ENCODE results near the gene ABCC1.
"Not testable (repeated sequence)": the region's sequence is repeated elsewhere in the genome, so short reads cannot be mapped to it uniquely, and the experiment has no call there.

Gene ABCC1

DNA sequence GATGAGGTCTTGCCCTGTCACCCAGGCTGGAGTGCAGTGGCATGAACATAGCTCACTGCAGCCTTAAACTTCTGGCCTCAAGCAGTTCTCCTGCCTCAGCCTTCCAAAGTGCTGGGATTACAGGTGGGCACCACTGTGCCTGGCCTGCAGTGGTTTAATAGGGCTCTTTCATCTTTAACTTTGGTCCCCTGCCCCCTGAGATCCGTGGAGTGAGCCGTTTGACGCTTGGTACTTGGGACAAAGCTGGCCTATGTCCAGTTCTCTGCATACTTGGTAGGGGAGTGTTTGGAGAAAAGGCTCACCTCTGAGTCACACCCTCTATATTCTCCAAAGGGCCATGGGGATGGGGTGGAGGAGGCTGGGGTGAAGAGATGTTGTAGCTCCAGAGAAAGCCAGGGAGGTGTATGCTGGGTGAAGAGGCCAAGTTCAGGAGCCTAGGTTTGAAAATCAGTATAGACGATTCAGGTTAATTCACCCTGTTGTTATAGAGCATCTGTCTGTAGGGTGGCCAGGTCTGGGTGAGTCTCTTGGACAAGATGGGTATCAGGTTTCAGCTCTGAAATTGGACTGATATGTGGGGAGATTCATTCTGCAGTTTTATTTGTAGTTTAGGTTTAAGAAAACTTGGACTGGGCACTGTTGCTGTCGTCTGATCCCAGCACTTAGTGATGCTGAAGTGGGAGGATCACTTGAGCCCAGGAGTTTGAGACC, 17.6 kb downstream of the ABCC1 start:
- no peak for DNase-seq (ENCODE audit: low read depth in 3 of 3)

DNA sequence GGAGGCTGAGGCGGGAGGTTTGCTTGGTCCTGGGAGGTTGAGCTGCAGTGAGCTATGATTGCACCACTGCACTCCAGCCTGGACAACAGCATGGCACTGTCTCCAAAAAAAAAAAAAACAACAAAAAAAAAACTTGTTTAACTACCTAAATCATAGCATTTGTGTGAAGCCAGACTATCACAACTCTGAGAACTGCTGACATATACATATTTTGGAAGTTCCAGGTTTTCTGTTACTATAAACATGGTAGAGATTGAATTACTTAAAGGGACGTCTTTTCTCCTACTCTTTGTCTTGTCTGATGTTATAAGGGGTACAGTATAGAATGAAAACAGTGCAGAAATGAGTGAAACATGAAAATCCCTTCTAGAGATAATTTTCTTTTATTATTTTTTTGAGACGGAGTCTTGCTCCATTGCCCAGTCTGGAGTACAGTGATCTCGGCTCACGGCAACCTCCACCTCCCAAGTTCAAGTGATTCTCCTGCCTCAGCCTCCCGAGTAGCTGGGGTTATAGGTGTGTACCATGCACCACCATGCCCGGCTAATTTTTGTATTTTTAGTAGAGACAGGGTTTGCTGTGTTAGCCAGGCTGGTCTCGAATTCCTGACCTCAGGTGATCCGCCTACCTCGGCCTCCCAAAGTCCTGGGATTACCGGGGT, 18.4 kb downstream of the ABCC1 start:
- no peak for DNase-seq (ENCODE audit: low read depth in 3 of 3)

DNA sequence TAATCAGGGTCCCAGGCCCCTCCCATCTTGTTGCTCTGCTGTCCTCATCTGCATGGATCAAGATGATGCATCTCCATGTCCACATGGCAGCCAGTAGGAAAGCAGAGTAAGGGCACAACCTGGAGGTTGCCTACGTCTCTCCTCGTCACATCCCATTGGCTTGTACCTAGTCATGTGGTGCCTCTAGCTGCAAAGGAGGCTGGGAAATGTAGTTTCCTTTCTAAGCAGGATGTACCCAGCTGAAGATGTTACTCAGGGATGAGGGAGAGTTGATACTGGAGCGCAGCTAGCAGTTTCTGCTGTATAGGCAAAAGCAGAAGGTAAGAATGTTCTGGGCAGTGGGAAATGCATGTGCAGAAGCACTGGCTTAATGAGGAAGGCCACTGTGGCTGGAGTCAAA, 20.8 kb downstream of the ABCC1 start:
- no peak for DNase-seq (ENCODE audit: low read depth in 3 of 3)

DNA sequence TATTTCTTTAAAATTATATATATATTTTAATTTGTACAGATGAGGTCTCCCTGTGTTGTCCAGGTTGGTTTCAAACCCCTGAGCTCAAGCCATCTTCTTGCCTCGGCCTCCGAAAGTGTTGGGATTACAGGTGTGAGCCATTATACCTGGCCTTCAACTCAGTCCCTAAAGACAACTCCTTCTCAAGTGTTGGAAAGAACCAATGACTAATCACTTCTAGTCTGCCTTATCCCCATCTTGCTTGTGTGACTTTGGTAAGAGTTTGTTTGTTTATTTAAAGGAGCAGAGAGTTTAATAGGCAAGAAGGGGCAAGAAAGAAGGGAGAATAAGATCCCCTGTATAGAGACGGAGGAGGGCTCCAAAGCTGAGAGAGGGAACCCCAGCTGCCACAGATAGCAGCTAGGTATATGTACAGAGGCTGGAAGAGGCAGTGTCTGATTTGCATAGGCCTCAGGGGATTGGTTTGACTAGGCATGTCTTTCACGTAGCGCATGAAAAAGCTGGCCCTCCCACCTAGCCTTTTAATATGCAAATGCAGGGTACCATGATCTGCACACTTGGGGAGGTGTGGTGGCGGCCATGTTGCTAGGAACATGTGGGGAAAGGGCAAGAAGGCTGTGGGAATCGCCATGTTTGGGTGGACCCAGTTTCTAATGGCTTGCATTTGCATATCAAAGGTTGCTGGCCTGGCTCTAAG, 21.5 kb downstream of the ABCC1 start:
- no peak for DNase-seq (ENCODE audit: low read depth in 3 of 3)

DNA sequence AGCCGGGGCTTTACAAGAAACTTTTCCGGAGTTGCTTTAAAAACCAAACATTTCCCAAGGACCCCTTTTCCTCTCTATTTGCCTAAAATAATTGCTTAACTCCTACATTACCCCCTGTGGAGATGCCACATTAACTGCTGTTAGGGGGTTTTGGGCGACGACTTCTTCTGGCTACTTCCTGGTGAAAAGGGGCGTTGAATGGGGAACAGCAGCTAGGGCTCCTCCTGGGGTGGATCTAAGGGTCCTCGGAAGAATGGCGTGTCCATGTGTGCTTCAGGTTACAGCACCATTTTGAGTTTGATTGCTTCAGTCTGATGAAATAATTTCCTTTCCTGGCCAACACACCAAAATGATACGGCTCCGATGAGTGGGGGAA, 22.0 kb downstream of the ABCC1 start:
- no peak for DNase-seq (ENCODE audit: low read depth in 3 of 3)

DNA sequence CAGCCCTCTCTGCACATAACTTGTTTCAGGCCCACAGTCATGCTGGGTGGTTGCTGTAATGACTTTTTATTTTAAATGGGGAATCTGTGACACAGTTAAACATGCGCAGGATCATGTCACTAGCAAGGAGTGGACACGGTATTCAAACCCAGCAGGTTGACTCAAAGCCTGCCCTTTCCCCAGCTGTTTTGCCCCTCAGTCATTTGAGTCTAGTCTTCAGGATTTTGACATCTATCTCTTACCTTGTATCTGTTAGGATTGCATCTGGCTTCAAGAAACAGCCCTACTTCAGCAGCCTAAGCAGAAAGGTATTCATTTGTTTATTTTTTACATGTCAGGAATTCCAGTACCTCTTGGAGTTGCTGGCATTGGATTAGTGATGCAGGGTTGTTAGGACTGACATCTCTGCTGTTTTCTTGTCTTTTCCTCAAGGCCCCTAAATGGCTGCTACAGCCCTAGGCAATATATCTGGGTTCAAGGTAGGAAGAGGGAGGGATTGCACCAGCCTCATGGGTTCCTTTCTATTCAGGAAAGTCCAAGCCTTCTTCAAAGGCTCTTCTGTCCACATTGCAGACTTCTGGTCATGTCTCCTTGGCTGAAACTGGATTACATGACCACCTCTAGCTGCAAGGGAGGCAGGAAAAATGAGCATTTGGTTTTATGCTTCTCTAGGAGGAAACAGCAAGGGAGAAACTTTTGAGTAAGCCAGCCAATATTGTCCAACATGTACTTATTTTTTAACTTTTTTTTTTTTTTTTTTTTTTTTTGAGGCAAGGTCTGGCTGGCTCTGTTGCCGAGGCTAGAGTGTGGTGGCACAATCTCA, 22.8 kb downstream of the ABCC1 start:
- no peak for DNase-seq (ENCODE audit: low read depth in 3 of 3)

DNA sequence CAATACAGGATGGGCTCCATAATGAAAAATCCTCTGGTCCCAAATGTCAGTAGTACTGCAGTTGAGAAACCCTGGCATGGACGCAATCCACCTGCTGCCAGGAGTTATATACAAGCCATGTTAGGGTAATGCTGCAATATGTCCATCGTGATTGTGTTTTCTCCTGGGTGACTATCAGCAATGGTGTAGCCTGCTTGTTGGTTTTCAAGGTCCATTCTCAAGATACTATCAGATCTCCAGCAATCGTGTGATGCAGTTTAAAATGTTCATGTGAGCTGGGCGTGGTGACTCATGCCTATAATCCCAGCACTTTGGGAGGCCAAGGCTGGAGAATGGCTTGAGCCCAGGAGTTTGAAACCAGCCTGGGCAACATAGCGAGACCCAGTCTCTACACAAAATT, 24.0 kb downstream of the ABCC1 start:
- DNase-seq (ENCODE audit: low read depth in 3 of 3), result no peak

DNA sequence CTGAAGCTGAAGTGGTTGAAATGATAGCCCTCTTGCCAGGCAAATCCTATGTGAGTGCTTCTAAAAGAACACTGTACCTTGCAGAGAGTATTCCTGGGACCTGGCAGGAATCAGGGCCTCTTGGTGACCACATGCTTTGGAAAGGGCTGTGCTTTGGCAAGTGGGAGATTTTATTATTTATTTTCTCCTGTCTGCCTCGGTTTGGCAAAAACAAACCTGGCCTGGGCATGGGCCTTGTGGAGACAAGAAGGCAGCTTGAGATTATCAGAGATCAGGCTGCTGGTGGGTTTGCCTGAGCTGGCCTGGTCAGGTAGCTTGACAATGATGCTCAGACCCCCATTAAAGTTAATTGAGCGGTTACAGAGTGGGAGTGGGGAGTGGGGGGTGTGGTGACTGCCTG, 24.6 kb downstream of the ABCC1 start:
- DNase-seq (ENCODE audit: low read depth in 3 of 3), result no peak

DNA sequence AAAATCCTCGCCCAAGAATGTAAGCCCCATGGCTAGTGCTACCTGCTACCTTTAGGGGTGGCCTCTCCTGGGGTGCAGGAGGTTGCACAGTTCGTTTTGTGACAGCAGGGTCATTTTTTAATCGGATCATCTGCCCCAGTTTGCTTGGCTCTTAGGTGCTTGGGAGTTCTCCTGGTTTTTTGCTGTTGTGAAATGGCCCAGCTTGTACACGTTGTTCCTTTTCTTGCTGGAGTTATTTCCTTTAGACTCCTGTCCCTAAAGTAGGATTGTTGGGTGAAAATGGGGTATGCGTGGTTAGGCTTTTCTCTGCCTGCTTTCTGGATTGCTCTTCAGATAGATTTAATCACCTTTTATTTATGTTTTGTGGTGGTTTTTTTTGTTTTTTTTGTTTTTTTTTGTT, 25.8 kb downstream of the ABCC1 start:
- DNase-seq (ENCODE audit: low read depth in 3 of 3), result no peak

DNA sequence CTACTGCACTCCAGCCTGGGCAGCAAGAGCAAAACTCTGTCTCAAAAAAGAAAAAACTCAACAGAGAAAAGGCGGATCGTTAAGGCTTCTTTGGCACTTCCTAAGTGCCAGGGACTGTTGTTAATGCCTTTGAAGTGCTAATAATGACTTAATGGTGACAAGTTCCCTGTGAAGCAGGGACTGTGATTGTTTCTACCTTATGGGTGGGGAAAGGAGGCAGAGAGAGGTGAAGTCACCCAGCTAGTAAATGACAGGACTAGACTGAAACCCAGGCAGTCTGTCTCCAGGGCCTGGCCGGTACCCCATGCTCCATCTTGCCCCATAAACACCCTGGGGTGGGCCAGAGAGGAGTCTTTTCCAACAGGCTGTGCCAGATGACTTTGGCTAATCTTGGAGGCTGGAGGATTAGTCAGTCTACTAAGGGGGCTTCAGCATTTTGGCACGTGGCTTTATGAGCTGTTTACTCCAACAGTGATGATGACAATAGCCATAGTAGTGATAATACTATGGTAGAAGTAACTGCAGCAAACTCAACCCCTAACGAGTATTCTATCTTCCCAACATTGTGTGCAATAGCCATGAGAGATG, 26.9 kb downstream of the ABCC1 start:
- no peak for DNase-seq (ENCODE audit: low read depth in 3 of 3)

DNA sequence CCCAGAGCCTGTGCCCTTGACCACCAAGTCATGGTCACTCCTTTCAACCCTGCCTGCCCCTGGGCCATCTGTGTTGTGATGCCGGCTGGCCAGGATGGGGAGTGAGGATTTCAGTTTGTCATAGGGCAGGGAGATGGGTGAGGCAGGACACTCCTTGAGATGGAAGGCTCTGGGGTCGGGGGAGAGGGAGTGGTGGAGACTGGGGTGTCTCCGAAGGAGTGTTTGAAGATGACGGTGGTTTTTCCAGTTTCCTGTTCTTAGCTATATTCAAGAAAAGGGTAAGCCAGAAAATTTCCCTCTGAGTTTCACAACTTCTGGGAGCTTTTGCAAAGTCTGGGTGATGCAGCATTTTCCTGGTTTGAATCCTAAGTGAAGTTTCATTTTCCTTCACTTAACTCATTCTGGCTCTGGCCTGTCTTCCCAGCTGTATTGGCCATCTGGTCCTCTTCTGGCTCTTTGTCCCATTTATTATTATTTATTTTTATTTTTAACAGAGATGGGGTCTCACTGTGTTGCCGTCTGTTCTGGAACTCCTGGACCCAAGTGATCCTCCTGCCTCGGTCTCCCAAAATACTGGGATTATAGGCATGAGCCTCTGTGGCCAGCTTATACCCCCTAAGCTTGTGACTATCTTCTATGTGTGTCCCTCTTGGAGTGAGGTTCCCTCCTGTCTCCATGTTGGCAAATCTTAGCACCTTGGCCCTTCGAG, 27.7 kb downstream of the ABCC1 start:
- no peak for DNase-seq (ENCODE audit: low read depth in 3 of 3)

DNA sequence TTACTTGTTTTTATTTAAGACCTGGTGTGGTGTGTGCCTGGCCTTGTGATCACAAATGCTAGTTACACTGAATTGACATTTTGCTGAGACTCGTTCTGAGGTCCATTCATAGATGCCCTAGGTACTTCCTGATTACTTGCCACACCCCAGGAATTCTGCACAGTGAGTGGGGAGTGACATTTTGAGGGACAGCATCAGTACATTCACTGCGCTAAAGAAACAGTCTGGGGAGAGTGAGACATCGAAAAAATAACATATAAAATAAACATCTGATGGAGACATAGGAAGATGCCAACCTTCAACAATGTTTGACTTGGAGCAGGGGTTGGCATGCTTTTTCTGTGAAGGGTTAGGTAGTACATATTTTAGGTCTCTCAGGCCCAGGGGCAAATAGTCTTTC, 30.4 kb downstream of the ABCC1 start:
- DNase-seq (ENCODE audit: low read depth in 3 of 3), result no peak

DNA sequence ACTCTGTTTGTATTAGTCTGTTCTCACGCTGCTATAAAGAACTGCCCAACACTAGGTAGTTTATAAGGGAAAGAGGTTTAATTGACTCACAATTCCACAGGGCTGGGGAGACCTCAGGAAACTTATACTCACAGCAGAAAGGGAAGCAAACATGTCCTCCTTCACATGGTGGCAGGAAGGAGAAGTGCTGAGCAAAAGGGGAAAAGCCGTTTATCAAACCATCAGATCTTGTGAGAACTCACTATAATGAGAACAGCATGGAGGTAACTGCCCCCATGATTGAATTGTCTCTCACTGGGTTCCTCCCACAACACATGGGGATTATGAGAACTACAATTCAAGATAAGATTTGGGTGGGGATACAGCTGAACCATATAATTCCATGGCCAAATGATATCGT, 30.9 kb downstream of the ABCC1 start:
- no peak for DNase-seq (ENCODE audit: low read depth in 3 of 3)

DNA sequence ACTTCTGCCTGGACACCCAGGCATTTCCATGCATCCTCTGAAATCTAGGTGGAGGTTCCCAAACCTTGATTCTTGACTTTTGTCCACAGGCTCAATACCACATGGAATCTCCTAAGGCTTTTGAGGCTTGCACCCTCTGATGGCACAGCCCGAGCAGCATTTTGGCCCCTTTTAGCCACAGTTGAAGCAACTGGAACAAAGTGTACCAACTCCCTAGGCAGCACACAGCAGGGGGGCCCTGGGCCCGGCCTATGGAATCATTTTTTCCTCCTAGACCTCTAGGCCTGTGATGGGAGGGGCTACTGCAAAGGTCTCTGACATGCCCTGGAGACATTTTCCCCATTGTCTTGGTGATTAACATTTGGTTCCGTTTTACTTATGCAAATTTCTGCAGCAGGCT, 32.0 kb downstream of the ABCC1 start:
- DNase-seq (ENCODE audit: low read depth in 3 of 3), result no peak

DNA sequence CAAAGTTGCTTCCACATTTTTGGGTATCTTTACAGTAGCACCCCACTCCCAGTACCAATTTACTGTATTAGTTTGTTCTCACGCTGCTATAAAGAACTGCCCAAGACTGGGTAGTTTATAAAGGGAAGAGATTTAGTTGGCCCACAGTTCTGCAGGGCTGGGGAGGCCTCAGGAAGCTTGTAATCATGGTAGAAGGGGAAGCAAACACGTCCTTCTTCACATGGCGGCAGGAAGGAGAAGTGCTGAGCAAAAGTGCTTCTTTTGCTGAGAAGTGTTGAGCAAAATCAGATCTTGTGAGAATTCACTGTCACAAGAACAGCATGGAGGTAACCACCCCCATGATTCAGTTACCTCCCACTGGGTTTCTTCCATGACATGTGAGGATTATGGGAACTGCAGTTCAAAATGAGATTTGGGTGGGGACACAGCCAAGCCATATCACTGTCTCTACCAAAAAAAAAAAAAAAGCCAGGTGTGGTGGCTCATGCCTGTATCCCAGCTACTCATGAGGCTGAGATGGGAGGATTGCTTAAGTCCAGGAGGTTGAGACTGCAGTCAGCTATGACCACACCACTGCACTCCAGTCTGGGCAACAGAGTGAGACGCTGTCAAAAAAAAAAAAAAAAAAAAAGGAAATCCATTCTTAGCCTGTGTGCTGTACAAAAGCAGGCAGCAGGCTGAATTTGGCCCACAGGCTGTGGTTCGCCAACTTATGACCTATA, 32.9 kb downstream of the ABCC1 start:
- DNase-seq (ENCODE audit: low read depth in 3 of 3), result not testable (repeated sequence)

DNA sequence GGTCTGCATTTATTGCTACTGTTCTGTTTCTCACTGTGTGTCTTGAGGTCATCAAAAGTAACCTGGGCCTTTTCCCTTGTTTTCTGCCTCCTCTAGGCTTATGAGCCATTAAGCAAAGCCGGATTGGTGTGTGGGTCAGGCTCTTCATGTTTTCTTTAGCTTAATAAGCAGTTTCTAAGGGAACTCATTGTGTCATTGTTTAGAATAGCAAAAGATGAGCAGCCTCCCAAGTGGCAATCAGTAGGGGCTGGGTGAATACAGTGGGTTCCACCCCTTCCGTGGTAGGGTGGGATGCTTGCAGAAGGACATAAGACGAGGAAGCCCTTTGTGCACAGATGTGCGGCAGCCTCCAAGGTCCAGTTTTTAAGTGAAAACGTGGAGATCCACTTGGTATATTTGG, 34.5 kb downstream of the ABCC1 start:
- no peak for DNase-seq (ENCODE audit: low read depth in 3 of 3)

DNA sequence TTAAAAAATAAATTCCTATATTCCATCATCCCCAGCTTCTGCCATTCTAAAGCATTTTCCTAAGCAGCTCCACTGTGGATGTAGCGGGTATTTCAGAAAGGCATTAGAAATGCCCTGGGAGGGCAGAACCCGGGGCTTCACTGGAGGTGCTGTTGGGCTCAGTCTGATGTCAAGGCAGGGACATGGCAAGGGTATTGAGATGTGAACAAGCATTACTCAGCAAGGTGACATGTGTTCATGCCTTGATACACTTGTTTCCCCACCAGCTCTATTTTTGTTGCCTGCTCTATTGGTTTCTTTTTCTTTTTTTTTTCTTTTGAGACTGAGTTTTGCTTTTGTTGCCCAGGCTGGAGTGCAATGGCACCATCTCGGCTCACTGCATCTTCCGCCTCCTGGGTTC, 35.7 kb downstream of the ABCC1 start:
- DNase-seq (ENCODE audit: low read depth in 3 of 3), result no peak

DNA sequence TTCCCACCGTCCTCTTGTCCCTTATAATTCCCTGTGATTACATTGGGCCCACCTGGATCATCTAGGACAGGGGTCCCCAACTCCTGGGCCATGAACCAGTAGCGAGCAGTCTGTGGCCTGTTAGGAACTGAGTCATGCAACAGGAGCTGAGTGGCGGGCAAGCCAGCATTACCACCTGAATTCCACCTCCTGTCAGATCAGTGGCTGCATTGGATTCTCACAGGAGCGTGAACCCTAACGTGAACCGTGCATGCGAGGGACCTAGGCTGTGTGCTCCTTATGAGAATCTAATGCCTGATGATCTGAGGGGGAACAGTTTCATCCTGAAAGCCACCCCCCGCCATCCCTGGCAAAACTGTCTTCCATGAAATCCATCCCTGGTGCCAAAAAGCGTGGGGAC, 36.8 kb downstream of the ABCC1 start:
- DNase-seq (ENCODE audit: low read depth in 3 of 3), result no peak

DNA sequence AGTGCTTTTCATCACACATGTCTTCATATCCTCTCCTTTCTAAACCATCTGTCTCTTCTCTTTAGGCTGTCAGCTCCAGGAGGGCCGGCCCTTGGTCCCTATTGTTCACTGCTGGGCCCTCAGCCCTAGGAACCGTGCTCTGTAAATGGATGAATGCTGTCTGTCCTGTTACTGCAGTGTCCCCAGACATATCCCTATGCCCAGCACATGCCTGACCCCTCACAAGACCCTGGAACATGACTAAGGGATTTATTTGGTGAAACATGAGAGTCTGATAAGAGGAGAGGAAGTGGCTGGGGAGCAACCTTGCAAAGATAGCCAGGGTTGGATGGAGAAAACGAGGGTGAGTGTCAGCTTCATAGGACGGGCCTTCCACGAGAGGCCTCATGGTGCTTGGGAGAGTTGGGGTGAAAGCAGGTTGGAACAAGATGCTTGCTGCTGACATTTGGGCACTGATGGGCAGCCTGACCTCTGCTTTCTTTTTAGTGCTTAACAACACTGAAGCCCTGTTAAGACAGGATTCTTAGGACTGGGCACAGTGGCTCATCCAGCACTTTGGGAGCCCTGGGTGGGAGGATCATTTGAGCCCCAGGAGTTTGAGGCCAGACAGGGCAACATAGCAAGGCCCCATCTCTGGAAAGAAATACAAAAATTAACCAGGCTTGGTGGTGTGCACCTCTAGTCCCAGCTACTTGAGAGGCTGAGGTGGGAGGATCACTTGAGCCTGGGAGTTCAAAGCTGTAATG, 39.0 kb downstream of the ABCC1 start:
- DNase-seq (ENCODE audit: low read depth in 3 of 3), result no peak

DNA sequence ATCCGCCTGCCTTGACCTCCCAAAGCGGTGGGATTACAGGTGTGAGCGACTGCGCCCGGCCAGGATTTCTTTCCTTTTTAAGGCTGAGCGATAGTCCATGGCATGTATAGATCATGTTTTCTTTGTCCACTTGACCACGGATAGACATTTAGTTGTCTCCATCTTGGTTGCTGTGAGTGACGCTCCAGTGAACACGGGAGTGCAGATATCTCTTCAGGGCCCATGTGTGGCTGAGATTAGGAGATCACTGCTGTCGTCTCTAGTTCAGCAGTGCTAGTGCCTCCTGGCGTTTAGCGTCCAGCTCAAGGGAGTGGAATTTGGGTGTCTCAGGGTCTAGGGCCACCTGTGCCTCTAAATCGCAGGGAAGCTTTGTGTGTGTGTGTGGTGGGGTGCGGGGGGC, 41.5 kb downstream of the ABCC1 start:
- no peak for DNase-seq (ENCODE audit: low read depth in 3 of 3)

All from stimulated activated CD4-positive, alpha-beta T cell treated with anti-CD3 and anti-CD28 coated beads, TNF-alpha, amount 100 ng/mL, for 24 hours (primary cell).